ENCODE results near the gene SYNGR2.

DNA sequence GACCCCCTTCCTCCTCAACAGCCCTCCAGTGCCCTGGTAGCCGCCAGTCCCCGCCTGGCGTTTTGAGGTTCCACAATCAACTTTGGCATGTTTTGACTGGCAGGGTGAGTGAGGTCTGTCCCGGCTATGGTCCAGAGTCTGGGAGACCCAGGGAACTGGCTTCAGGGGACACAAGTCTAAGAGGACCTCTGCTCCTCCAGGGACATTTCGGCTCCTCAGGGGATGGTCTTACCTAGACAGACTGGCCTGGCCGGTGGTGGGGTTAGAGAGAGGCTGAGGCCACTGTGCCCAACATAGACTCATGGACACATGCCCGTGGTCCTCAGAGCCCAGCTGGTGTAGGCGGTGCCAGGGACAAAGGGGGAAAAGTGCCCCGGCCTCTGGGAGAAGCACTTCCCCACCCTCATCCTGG lies 35.6 kb upstream of the SYNGR2 start:
- no peak for TF ChIP-seq POLR2A (IDR thresholded peaks at IDR 0.05)
- no peak for TF ChIP-seq CTCF (IDR thresholded peaks at IDR 0.05)

Data from stomach (tissue), 4 donors.